Measurements from ENCODE around the gene TMEM121.
"Not testable (repeated sequence)": the region's sequence is repeated elsewhere in the genome, so short reads cannot be mapped to it uniquely, and the experiment has no call there.

The TMEM121 gene

DNA sequence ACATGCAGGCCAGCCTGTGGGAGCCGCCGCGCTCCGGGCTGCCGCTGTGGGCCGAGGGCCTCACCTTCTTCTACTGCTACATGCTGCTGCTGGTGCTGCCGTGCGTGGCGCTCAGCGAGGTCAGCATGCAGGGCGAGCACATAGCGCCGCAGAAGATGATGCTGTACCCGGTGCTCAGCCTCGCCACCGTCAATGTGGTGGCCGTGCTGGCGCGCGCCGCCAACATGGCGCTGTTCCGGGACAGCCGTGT lies 2.9 kb downstream of the TMEM121 start:
- no peak for DNase-seq

DNA sequence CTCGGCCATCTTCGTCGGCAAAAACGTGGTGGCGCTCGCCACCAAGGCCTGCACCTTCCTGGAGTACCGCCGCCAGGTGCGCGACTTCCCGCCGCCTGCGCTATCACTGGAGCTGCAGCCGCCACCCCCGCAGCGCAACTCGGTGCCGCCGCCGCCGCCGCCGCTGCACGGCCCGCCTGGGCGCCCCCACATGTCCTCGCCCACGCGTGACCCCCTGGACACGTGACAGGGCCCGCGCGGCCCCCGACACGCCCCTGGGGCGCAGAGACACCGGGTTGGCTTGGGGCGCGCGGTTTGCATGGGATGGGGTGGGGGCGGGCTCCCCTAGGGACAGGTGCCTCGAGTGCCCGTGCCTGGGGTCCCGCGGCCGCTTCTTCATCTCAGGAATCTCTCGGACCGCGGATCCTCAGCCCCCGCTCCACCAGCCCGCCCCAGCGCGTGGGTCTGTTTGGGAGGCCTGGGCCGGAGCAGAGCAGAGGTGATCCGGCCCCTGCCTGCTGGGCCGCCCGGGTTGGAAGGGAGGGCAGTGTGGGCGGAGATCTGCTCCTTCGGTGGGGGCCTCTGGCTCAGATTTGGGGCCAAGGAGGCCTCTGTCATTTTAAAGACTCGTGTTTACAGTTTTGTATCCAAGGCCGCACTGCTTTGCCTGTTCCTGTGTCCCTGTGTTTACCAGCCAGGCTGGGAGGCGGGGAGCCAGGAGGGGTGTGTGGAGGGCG lies 3.3 kb downstream of the TMEM121 start:
- no peak for DNase-seq

DNA sequence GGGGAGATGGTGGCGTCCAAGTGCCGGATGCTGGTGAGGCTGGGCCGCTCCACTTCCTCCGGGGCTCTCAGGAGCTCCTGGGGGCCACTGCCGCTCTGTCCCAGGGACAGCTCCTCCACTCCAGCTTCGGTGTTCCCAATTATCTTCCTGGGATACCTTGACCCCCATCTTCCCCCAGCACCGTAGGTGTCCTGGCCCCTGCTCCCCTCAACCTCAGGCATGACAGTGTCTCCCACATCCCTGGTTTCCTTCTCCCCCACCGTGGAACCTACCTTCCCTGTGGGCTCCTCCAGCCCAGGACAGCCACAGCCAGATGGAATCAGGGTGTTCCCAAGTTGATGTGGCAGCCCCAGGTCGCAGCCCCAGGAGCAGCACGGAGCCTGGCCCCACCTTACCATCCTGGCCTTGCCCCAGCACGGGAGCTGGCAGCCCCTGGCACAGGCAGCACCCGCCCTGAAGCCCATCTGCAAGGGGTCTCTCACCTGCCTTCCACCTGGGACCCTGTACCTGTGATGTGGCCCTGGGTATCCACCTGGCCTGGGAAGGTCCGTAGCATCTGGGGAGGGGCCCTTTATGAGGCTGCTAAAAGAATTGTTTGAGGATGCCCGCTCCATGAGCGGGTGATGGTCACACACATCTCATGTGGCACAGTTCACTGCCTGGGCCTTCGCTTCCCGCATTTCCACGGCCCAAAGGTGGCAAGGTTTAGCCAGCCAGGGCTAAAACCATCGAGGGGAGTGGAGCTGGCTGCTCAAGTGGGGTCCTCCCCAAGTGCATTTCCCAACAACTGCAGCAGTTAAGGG lies 4.1 kb downstream of the TMEM121 start:
- no peak for DNase-seq

DNA sequence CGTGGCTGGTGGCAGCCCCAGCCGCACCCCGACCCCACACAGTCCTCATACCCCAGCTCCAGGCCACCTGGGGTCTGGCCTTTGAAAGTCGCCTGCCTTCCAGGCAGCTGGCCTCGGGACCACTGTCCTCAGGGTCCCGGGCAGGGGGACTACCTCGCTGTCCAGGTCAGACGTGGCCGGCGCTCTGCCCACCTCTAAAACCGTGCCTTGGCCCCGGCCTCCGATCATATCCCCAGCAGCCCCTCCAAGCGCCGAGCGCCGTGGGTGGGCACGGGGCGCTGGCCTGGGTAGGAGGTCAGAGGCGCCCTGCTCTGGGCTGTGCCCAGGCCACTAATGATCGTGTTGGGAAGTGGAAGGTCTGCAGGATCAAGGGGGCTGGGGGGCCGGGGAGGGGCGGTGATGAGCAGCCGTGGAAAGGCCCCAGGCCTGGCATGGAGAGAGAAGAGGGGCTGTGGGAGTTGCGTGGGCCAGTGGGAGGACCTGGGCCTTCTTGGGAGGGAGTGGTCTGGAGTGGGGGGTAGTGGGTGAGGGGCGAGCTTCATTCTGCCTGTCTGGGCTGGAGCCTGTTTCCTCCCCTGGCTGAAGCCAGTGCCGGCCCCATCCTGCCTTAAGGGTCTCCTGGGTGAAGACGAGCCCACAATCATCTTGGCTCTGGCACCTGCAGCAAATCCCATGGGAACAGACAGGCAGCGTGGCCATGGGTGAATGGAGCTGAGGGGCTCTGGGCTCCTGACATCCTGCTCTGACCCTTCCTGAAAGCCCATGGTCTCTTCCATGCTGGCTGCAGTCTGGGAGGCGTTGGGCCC lies 4.9 kb downstream of the TMEM121 start:
- no peak for DNase-seq

DNA sequence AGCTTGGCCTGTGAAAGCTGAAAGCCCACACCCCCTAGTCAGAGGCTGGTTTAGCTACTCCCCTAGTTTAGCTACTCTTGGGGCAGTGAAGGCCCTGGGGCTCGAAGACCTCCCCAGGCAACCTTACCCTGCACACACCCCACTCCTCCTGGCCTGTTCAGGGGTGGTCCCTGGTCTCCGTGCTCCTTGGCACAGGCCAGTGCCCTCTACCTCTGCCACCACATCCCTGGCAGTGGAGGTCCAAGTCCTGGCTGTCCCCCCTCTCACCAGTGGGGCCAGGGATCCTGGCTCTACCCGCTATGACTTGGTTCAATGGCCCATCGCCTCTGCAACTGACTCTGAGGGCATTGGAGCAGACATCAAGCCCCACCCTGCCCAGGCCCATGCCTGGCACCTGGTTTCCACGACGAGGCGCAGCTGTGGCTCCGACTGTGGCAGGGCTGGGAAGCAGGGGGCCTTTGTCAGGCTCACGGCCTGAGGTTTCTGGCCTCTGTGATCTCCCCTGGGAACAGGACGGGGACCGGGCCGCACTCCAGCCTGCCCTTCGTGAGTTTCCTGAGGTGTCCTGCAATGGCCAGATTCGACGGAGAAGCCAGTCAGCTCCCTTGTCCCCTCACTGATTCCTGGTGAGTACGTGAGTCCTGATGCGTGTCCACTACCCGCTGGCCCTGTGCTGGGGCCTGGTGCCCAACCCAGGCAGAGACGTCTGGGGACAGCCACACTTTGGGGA lies 5.7 kb downstream of the TMEM121 start:
- no peak for DNase-seq

DNA sequence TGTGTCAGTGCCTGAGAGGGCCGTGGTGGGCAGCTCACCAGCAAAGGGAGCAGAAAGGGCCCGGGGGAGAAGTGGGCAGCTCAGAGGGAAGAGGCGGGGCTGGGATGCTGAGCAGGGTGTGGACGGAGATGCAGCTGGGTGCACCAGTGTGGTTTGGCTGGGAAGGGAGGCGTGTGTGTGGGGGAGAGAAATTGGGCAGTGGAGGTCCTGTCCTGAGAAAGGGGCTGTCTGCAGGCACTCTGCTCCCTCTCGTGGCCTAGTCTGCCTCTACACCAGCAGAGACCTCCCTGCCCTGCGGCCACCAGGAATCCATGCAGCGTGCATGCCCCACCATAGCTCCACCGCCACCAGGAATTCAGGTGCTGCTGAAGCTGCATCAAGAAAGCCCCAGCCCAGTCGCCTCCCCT lies 6.4 kb downstream of the TMEM121 start:
- no peak for DNase-seq

DNA sequence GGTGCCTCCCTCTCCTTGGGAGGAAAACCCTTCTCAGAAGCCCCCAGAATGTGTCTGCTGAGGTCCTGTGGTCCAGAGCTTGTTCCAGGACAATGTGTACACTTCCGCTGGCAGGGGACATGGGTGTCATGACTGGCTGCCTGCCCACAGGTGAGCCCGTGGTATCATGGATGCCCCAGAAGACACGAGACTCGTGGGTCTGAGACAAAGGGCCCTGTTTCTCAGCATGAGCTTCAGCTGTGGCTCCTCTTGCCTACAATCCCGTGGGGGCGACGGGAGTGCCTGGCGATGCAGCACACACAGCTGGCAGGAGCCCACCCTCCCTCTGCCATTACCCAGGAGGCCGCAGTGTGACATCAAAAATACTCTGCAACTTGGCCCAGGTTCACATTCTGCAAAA lies 7.0 kb downstream of the TMEM121 start:
- no peak for DNase-seq

DNA sequence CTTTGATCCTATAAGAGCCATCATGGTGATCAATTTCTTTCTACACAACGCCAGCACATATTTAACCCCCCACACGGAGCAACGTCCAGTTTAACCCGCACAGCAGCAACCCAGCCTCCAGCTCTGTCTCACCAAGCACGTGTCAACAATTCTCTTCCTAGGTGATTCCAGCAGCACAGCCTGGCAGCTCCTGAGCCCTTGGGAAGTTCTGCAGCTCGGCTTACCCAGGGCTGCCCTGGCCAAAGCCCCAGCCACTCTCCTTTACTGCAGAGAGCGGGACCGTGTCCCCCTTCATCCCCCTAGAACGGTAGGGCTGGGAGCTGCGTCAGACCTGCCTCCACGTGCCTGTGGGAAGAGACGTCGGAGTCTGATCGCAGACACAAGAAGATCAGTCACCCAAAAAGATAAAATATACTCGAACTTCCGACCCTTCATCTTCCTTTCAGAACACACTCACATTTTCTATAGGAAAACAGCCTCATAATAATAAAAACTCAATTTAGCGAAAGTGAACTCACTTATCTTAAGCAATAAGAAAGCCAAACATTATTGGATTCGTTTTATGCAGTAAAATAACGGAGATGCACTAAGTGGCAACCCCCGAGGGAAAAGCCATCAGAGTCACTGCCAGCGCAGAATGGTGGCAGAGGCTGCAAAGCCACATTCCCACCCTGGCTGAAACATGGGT lies 7.6 kb downstream of the TMEM121 start:
- DNase-seq, result no peak

DNA sequence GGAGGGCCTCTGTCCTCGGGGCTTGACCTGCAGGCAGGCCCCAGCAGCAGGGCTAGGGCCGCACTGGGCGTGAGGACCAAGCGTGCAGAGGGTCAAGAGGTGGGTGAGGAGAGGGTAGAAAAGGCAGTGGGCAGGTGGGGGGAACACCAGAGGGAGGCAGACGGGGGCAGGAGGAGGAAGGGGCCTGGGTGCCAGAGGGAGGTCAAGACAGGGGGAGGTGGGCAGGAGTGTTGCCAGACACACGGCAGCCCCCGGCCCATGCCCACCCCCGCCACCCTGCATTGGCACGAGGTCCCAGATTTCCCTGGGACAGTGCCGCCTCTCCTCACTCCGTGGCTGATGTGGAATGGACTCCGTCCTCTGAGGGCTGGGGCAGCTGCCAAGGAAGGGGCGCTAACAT lies 8.2 kb downstream of the TMEM121 start:
- no peak for DNase-seq

DNA sequence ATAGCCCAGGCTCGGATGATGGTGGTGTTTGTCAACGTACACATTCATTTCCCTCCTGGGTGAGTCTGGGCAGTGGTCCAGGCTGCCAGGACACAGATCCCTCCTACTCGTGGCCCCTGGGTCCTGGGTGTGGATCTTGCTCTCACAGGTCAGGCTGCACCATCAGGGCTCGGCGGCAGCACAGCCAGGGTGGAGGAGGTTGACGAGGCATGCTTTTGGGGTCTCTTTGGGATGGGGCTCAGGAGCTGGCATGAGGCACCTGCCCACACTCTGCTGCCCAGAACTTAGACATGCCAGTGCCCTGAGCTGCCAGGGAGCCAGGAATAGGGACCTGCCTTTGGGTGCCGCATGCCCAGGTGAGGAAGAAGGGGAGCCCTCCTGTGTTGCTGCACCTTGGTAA lies 9.7 kb downstream of the TMEM121 start:
- no peak for DNase-seq

DNA sequence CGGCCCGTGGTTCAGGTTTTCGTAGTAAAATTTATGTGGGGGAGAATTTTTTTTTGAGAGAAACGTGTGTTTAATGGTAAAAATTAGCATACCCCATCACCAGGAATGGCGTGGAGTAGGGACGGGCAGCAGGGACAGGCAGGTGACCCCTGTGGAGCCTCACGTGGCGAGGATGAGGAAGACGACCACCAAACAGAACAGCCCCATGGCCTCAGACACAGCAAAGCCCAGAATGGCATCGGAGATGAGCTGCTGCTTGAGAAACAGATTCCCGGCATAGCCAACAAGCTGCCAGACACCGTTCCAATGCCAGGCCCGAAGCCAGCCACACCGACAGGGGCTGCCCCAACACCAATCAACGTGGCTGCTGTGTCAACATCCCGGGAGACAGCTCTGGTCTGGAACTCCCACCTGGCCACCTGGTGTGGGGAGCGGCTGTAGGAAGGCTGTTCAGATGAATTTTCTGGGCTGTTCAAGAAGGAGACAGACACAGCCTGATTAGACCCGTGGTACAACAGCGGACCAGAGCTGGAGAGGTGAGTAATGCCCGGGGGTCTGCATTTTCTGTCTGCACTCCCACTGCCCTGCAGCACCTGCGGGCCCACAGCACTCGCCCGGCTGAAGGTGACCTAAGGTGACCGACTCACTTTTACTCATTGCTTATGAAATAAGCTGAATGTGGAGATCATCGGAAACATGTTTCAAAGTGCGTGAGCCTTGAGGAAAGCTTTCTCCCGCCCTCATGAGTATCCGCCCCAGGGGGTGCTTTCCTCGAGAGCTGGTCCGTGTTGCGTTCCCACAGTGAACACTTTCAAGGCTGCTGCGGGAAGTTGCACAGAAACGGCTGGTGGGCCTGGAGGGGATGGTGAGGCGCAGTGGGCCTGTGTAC lies 10.6 kb downstream of the TMEM121 start:
- no peak for DNase-seq

DNA sequence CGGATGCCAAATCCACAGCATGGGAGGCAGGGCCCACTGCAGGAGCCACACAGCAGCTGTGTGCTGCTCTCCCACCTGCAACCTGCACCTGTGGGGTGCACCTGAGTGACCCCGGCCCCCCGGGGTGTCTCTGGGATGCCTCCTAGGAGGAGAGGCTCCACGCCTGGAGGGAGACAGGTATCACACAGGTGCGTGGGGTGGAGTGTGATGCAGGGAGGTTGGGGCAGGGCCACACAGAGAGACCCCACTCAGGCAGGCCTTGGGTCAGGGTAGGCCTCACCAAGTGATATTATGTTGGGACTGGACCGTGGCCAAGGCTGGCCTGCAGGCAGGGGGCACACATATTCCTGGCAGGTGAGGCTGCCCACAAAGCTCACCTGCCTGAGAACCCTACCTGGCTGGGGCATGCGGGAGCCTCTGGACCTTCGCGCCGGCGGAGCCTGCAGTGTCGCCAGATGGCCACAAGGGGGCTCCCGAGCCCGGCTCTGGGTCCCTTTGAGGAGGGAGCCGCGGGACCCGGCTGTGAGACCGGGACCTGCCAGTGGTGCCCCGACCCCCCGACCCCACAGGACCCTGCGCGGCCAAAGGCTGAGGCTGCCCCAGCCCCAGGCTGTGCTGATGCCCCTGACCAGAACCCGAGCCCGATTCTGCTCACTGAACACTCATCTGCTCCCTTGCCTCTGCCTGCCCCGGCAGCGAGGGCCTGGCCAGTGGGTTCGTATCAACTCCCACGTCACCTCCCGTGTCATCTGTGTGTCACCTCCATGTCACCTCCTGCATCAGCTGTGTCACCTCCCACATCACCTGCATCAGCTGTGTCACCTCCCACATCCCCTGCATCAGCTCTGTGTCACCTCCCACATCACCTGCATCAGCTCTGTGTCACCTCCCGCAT lies 11.4 kb downstream of the TMEM121 start:
- DNase-seq, result no peak

DNA sequence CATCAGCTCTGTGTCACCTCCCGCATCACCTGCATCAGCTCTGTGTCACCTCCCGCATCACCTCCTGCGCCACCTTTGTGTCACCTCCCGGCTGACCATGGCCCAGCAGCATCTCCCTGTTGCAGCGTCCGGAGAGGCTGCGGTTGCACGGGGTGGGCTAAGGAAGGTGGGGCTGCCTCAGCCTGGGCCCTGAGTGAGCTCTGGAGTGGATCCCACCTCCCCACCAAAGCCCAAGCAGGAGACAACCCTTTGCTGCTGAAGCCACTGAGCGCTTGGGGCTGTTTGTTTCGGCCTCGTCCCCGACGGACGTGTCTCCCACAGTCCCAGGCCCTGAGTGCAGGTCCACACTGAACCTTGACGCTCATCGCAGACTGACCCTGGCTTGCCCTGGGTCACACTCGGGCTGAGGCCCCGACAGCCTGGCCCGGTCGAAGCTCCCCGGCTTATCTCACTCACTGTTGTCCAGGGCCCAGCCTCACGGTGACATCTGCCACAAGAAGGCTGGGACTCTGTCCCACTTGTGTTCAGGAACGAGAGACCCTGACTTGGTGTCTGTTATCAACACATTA lies 12.2 kb downstream of the TMEM121 start:
- DNase-seq, result no peak

DNA sequence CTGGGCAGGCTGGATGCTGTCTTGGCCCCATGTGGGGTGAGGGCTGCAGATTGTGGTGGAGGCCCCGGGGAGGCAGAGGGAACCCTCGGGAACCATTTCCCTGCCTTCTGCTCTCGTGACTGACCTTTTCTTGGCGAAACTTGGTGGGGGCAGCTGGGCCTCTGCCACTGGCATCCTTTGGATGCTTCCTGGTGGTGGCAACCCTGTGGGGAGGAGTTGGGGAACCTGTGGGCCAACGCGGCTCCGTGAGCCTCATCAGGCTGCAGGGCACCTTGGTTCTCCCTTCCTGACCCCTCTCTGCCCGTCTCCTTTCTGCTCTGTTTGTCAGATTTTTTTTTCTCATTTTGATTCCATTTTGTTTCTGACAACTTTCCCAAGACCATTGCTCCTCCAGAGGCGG lies 14.4 kb downstream of the TMEM121 start:
- no peak for DNase-seq

DNA sequence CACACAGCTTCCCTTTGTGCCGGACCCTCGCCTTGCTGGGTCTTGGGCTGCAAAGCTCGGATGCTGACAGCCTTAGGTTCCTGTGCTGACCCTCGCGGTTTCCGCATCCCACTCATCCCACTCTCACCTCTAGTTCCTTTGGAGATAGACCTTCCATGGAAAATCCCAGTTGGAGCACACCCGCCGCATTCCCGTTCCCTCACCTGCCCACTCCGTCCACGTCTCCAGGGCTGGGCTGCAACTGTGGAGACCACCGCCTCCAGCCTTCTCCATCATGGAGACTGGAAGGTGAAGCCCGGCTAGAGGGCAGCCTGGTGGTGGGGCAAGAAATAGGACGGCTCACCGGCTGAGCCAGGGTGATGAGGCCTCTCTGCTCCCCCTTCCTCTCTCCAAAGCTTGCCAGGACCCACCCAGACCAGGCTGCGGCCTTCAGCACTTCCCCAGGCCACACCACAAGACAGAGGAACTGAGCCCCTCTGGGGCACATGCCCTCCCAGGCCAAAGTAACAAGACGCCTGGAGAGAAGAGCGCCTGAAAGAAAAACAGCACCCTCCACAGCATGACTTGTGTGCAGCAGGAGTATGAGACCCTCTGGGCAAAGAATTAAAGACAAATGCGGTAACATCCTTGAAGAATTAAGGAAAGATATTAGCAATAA lies 15.0 kb downstream of the TMEM121 start:
- DNase-seq, result no peak

DNA sequence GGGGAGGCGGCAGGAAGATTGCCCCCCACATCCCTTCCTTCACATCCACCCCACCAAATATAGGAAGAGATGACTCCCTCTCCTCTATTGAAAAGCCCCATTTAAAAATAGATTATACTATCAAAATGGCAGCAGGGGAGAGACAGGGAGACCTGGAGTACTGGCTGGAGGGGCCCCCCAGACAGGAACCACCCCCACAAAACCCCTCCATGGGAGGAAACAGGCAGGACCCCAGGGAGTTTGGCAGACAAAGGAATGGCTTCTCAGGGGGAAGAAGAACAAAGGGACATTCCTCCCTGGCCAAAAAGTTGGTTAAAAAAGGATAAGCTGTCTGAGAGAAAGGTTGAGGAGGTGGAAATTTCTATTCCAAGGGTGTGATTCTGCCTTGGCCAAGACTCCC lies 19.3 kb downstream of the TMEM121 start:
- DNase-seq, result not testable (repeated sequence)

DNA sequence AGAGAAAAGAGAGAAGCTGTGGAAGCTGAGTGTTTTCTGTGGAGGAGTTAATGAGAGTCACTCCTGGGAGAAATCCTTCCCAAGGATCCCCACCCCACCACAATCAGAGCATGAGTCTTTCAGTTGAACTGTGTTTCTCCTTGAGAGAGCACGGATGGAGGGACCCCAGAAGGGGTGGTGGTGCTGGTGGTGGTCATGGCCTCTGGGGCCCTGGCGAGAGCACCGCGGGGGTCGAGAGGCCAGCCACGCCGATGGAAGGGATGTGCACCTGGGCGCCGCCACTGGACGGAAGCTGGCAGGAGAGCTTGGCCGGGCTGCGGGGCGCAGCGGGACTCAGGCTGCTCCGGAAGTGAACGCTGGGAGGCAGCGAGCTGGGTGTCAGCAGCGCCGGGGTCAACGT lies 20.0 kb downstream of the TMEM121 start:
- not testable (repeated sequence) for DNase-seq

DNA sequence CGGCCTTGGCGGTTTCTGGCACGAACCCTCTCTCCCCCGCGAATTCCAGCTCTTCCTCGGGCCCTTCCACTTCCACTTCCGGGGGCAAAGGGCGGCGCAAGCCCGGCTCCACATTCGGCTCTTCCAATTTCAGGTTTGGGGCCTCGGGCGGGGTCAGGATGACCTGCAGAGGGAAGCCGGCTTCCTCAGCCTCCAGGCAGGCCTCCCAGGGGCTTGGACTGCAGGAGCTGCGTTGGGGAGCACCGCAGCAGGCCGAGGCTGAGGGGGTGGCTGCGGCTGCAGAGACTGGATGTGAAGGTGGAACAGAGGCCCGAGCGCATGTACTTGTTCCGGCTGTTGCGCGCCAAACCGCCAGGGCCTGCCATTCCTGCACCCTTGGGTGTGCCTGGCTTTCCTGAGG lies 20.7 kb downstream of the TMEM121 start:
- DNase-seq, result not testable (repeated sequence)

DNA sequence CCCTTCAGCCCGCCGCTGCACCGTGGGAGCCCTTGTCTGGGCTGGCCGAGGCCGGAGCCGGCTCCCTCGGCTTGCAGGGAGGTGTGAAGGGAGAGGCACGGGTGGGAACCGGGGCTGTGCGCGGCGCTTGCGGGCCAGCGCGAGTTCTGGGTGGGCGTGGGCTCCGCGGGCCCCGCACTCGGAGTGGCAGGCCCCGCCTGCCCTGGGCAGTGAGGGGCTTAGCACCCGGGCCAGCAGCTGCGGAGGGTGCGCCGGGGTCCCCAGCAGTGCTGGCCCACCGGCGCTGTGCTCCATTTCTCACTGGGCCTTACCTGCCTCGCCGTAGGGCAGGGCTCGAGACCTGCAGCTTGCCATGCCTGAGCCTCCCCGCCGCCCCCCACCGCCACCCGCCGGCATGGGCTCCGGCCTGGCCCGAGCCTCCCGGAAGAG lies 21.4 kb downstream of the TMEM121 start:
- DNase-seq, result no peak

DNA sequence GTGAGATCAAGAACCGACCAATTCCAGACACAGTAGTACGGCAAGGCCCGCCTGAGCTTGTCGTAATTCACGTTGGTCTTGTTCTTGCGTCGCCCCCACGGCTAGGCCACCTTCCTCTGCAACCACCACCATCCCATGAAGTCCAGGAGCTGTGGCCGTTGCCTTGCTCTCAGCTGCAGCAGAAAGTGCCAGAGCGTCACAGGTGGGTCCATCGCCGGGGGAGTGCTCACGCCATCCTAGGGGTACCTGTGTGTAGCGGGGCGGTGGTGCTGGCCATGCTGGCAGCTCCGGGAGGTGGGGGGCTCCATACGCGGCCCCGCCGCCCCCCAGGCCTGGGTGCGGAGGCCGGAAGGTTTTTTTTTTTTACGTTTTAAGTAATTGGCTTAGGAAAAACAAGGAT lies 23.1 kb downstream of the TMEM121 start:
- DNase-seq, result no peak
